GM19238 (cell line): ENCODE data around the gene PCED1B.

ENCODE experiments used
- DNase-seq: peaks from one replicate; pipeline ENCODE4 v3.0.0; 2011; ENCODE audit warnings: low spot score; ENCODE audit not compliant: insufficient read length

Gene PCED1B

DNA sequence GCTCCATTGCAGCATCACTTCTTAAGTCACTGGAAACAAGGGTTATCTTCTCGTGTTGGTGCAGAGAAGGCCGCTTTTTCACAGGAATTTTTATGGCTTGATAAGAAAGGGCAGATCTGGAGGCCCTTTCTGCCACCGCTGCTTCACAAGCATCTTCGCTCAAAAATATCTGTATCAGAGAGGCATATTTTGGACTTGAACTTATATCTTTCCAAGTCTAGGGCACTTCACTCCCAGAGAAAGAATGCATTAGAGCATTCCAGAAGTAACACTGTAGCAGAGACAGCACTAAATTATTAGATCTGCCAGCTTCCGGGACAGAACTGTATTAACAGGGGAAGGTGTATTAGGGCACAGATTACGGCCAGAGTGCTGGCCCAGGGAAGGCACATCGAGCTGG lies 152.0 kb downstream of the PCED1B start:
- no peak for DNase-seq

GRCh38 chr12:47234576-47235141 lies 155.2 kb downstream of the PCED1B start:
- DNase-seq, result no peak

- no peak for DNase-seq
Measured at GRCh38 chr12:47235258-47236040, 156.0 kb downstream of the PCED1B start.

DNA sequence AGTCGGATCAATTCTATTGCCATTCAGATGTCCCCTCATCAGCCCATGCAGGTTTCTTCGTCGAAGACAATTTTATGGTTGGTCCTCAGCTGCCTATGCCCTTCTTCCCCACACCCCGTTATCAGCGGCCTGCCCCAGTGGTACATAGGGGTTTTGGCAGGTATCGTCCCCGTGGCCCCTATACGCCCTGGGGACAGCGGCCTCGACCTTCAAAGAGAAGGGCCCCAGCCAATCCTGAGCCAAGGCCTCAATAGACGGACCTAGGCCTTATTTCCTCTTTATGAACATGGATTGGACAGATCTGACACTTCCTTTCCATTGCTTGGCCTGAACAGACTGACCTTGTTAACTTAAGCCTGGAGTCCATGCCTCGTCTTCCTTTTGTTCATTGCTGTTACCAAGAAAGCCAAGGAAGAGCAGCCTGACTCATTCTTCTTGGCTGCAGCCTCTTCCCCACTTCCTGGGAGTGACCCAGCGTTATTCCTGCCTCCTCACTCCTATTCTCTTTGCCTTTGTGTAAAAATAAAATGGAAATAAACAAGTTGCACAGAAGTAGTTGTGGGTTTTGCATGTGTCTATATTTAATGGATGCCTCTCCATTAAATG lies 156.8 kb downstream of the PCED1B start:
- DNase-seq, result no peak

DNA sequence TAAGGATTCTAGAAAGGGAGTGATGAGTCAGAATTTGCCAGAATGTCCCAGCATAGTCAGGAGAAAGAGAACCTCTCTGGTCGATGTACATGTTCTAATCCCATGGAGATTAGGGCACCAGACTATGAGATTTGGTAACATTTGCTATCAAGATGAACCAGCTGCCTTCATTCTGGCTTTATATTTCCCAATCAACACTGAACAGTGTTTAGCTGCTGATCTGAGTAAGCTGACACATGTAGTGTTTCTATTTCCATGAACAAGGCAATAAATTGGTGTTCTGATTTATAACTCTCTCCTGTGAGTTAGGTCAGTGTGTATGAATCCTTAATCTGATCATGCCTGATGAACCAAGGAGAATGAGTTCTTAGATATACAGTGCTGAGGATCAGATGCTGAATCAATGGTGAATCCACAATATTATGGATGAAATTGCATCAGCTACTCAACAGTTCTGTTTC lies 158.4 kb downstream of the PCED1B start:
- no peak for DNase-seq

- DNase-seq, result no peak
Measured at GRCh38 chr12:47238669-47239114, 159.3 kb downstream of the PCED1B start.

DNA sequence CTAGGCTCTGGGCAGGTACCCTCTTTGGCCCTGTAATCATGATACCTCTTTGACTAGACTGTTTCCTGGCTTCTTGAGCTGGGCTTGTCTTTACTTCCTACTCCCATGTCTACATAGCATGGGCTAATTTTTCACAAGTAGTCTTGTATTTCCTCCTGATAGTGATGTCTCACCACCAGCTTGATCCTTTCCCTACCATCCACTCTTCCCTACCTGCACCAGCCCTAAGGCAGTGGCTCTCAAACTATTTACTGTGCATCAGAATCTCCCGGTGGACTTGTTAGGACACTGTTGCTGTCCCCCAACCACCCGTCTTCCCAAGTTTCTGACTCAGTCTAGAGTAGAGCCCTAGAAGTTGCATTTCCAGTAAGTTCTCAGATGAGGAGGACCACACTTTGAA lies 163.0 kb downstream of the PCED1B start:
- DNase-seq, result no peak

DNA sequence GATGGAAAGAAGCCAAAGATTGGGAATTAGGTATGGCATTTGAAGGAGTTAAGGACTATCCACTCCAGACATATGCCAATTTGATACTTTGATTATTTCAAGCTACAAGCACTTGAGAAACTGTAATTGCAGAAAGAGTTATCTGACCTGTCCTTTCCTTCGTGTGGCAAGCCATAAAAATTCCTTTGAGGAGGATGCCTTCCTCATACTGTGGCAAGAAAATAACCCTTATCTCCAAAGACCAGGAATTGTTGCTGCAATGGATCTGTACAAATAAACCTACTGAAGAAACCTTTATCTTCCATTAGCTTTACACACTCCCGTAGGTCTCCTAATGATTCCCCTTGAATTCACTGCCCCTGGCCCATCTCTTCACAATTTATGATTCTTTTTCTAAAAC lies 165.4 kb downstream of the PCED1B start:
- DNase-seq, result no peak

DNA sequence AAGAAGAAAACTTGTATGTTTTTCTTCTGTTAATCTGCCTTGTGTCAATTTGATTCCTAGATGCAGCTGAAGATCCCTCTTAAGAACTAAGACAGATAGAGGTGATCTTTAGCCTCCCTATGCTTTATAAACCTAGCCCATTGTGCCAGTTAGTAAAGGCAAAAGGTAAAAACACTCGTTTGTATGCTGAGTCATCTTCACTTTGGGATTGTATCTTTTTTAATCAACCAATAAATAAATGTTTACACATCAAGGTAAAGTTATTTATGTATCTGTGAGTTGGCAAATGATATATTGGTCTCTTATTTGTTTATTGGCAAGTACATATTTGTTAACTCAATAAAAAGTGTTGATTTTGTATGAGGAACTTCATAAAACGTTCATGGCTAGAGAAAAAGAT lies 166.2 kb downstream of the PCED1B start:
- no peak for DNase-seq

GRCh38 chr12:47247418-47247817 lies 168.0 kb downstream of the PCED1B start:
- DNase-seq, result no peak

- DNase-seq, result no peak
Measured at GRCh38 chr12:47249082-47249481, 169.7 kb downstream of the PCED1B start.

GRCh38 chr12:47249719-47250357 lies 170.4 kb downstream of the PCED1B start:
- DNase-seq, result no peak

GRCh38 chr12:47251919-47252318 lies 172.5 kb downstream of the PCED1B start:
- DNase-seq, result no peak

GRCh38 chr12:47264951-47265350 lies 185.5 kb downstream of the PCED1B start:
- DNase-seq, result no peak

DNA sequence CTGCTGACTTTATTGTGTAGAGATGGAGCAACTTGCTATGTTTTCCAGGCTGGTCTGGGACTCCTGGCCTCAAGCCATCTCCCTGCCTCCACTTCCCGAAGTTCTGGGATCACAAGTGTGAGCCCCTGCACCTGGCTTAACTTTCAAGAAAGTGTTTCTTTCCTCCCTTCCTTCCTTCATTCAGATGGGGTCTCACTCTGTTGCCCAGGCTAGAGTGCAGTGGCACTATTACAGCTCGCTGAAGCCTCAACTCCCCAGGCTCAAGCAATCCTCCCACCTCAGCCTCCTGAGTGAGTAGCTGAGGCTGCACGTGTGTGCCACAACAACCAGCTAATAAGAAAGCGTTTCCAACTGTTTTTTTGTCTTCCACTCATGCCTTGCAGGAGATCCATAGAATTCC lies 186.0 kb downstream of the PCED1B start:
- DNase-seq, result no peak

- DNase-seq, result no peak
Measured at GRCh38 chr12:47267571-47267970, 188.2 kb downstream of the PCED1B start.

GRCh38 chr12:47268501-47269454 lies 189.4 kb downstream of the PCED1B start:
- no peak for DNase-seq

GRCh38 chr12:47269916-47270315 lies 190.5 kb downstream of the PCED1B start:
- DNase-seq, result no peak

- no peak for DNase-seq
Measured at GRCh38 chr12:47270782-47271664, 191.6 kb downstream of the PCED1B start.

DNA sequence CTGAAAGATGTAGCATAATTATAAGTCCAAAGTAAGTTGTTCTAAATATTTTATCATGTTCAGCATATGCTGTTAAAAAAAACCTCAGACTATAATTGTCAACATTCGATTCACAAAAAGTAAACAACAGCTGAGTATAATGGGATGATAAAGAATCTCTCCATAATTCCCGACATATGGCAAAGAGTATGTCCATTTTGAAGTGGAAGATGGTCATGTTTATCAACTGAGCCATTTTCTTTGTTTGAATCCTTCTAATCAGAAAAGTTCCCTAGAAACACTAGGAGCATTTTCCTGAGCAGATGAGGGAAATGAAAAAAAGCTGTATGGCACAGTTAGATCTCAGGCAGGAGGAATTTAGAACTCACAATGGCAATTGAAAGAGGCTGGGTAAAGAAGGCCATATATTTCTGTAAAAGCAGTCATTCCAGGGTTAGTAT lies 192.4 kb downstream of the PCED1B start:
- no peak for DNase-seq
